H9 (cell line): ENCODE data around the gene SLC6A19. TPM values are rescaled to one million over a fixed set of nuclear protein-coding genes. Genes with fewer than 3 reads are reported as not detected.

Source experiments
- DNase-seq: peaks from one replicate; pipeline ENCODE4 v3.0.0-alpha.2; 2017
- H2AFZ ChIP-seq: one replicate; pipeline ENCODE4 v1.6.1; 2013; ENCODE audit warnings: mild to moderate bottlenecking, low read length, control low read depth, moderate library complexity
- H2AK5ac ChIP-seq: 2 replicates; pipeline ENCODE4 v1.6.1; 2013; ENCODE audit warnings: low read length, control low read depth, mixed read lengths; ENCODE audit not compliant: insufficient read length
- H2BK120ac ChIP-seq: one replicate; pipeline ENCODE4 v1.6.1; 2013; ENCODE audit warnings: low read depth, mild to moderate bottlenecking, low read length, control low read depth, inconsistent platforms; ENCODE audit not compliant: poor library complexity, severe bottlenecking
- H2BK12ac ChIP-seq: 2 replicates; pipeline ENCODE4 v1.6.1; 2013; ENCODE audit warnings: low read length, control low read depth, mixed read lengths, low read depth; ENCODE audit not compliant: insufficient read length
- H2BK15ac ChIP-seq: 2 replicates; pipeline ENCODE4 v1.6.1; 2013; ENCODE audit warnings: low read depth, low read length, control low read depth
- H2BK20ac ChIP-seq: one replicate; pipeline ENCODE4 v1.6.1; 2013; ENCODE audit warnings: low read depth, mild to moderate bottlenecking, low read length, control low read depth, inconsistent platforms; ENCODE audit not compliant: poor library complexity, severe bottlenecking
- H2BK5ac ChIP-seq: 2 replicates; pipeline ENCODE4 v1.6.1; 2013; ENCODE audit warnings: low read length, control low read depth, mixed read lengths; ENCODE audit not compliant: insufficient read length
- H3K14ac ChIP-seq: 2 replicates; pipeline ENCODE4 v1.6.1; 2013; ENCODE audit warnings: low read length, control low read depth; ENCODE audit not compliant: insufficient read depth
- H3K18ac ChIP-seq: 2 replicates; pipeline ENCODE4 v1.6.1; 2013; ENCODE audit warnings: low read depth, mild to moderate bottlenecking, mixed read lengths, low read length, control low read depth; ENCODE audit not compliant: insufficient read length
- H3K23ac ChIP-seq: 2 replicates; pipeline ENCODE4 v1.6.1; 2013; ENCODE audit warnings: low read length, control low read depth, mixed read lengths, low read depth; ENCODE audit not compliant: insufficient read length
- H3K23me2 ChIP-seq: 2 replicates; pipeline ENCODE4 v1.6.1; 2013; ENCODE audit warnings: low read depth, mild to moderate bottlenecking, mixed read lengths, low read length, control low read depth; ENCODE audit not compliant: insufficient read length, poor library complexity, severe bottlenecking
- H3K27ac ChIP-seq: 2 replicates; pipeline ENCODE4 v1.5.1; 2013; ENCODE audit warnings: low read length, control low read depth, mixed read lengths, low read depth; ENCODE audit not compliant: insufficient read length
- H3K27me3 ChIP-seq: 2 replicates; pipeline ENCODE4 v1.6.1; 2013; ENCODE audit warnings: low read length, control low read depth, inconsistent platforms; ENCODE audit not compliant: insufficient read depth
- H3K4ac ChIP-seq: 2 replicates; pipeline ENCODE4 v1.6.1; 2013; ENCODE audit warnings: low read depth, mild to moderate bottlenecking, control low read depth, inconsistent platforms, low read length, moderate library complexity
- H3K4me1 ChIP-seq: 2 replicates; pipeline ENCODE4 v1.6.1; 2013; ENCODE audit warnings: low read length, control low read depth, inconsistent platforms; ENCODE audit not compliant: insufficient read depth
- H3K4me2 ChIP-seq: 2 replicates; pipeline ENCODE4 v1.6.1; 2013; ENCODE audit warnings: low read length, control low read depth, mixed read lengths; ENCODE audit not compliant: insufficient read length, insufficient read depth
- H3K56ac ChIP-seq: 2 replicates; pipeline ENCODE4 v1.6.1; 2013; ENCODE audit warnings: low read depth, mild to moderate bottlenecking, mixed read lengths, low read length, control low read depth; ENCODE audit not compliant: insufficient read length
- H3K79me1 ChIP-seq: 2 replicates; pipeline ENCODE4 v1.6.1; 2013; ENCODE audit warnings: low read depth, mild to moderate bottlenecking, moderate library complexity, low read length, control low read depth, inconsistent platforms; ENCODE audit not compliant: insufficient read depth, poor library complexity, severe bottlenecking
- H3K79me2 ChIP-seq: 2 replicates; pipeline ENCODE4 v1.6.1; 2013; ENCODE audit warnings: low read length, control low read depth, inconsistent platforms; ENCODE audit not compliant: insufficient read depth
- H3K9ac ChIP-seq: 2 replicates; pipeline ENCODE4 v1.6.1; 2013; ENCODE audit warnings: low read length, control low read depth, mixed read lengths; ENCODE audit not compliant: insufficient read length; ENCODE audit errors: extremely low read depth
- H3K9me3 ChIP-seq: one replicate; pipeline ENCODE4 v1.6.1; 2013; ENCODE audit warnings: low read depth, low read length, inconsistent platforms; ENCODE audit not compliant: control insufficient read depth
- H3T11ph ChIP-seq: one replicate; pipeline ENCODE4 v1.6.1; 2013; ENCODE audit warnings: mild to moderate bottlenecking, low read length, control low read depth, inconsistent platforms
- H4K20me1 ChIP-seq: one replicate; pipeline ENCODE4 v1.6.1; 2013; ENCODE audit not compliant: control insufficient read depth, insufficient read length, insufficient read depth
- H4K5ac ChIP-seq: 2 replicates; pipeline ENCODE4 v1.6.1; 2013; ENCODE audit warnings: low read depth, mild to moderate bottlenecking, mixed read lengths, low read length, control low read depth; ENCODE audit not compliant: insufficient read length
- H4K8ac ChIP-seq: replicated peaks from 2 replicates; pipeline ENCODE4 v1.6.1; 2013; ENCODE audit warnings: low read length, control low read depth, mixed read lengths, low read depth; ENCODE audit not compliant: insufficient read length
- H4K91ac ChIP-seq: 2 replicates; pipeline ENCODE4 v1.6.1; 2013; ENCODE audit warnings: low read depth, mild to moderate bottlenecking, moderate library complexity, mixed read lengths, low read length, control low read depth; ENCODE audit not compliant: insufficient read length
- H3K27ac Mint-ChIP-seq, 3 experiments: 2 replicates in 2 of 3; 3 replicates in 1 of 3; pipeline ENCODE4 v1.8.0; 2020 to 2021; ENCODE audit warnings: mixed read lengths in 3 of 3, mild to moderate bottlenecking in 1 of 3, moderate library complexity in 1 of 3
- H3K27me3 Mint-ChIP-seq: 2 replicates; pipeline ENCODE4 v1.8.0; 2021; ENCODE audit warnings: low read depth, mild to moderate bottlenecking, moderate library complexity, mixed read lengths
- H3K36me3 Mint-ChIP-seq, 3 experiments: 2 replicates in 2 of 3; 3 replicates in 1 of 3; pipeline ENCODE4 v1.8.0; 2020 to 2021; ENCODE audit warnings: low read depth in 3 of 3, mixed read lengths in 3 of 3; ENCODE audit not compliant: insufficient read depth in 1 of 3
- H3K4me1 Mint-ChIP-seq, 2 experiments: 2 replicates each; pipeline ENCODE4 v1.8.0; 2020; ENCODE audit warnings: mixed read lengths in 2 of 2
- H3K4me3 Mint-ChIP-seq, 2 experiments: 2 replicates in 1 of 2; 3 replicates in 1 of 2; pipeline ENCODE4 v1.8.0; 2020 to 2021; ENCODE audit warnings: mild to moderate bottlenecking in 2 of 2, mixed read lengths in 2 of 2, moderate library complexity in 1 of 2
- H3K9me3 Mint-ChIP-seq, 2 experiments: 2 replicates in 1 of 2; 3 replicates in 1 of 2; pipeline ENCODE4 v1.8.0; 2020; ENCODE audit warnings: mild to moderate bottlenecking in 2 of 2, mixed read lengths in 2 of 2, moderate library complexity in 1 of 2
- WGBS: extraction: QIAGEN DNeasy Blood & Tissue Kit; methylation state at CpG from one replicate; pipeline ENCODE4 v1.1.7; 2013; ENCODE audit warnings: missing lambda C conversion rate, low lambda C conversion rate, mixed read lengths; ENCODE audit not compliant: insufficient read length; ENCODE audit errors: extremely low coverage; 5-methylcytosine and 5-hydroxymethylcytosine counted together
- total RNA-seq: library from RNA; stranded (reverse); gene quantifications from 2 replicates; pipeline ENCODE4 v1.2.1, GENCODE V29; 2021
- TF ChIP-seq, protein P1 (sequence below): fragments of 200-600 bp; sonication (generic); conservative IDR thresholded peaks from 3 replicates; pipeline ENCODE4 v1.8.0; 2021; ENCODE audit warnings: antibody characterized with exemption, mild to moderate bottlenecking

Gene SLC6A19
- total RNA-seq, 1 experiment from 2014 or later = not detected

- H2BK15ac ChIP-seq = no peak overlapping the region
- H3K9ac ChIP-seq = no peak overlapping the region
- H3K4ac ChIP-seq = no peak overlapping the region
- no peaks in the 10 kb centered on the region for H3K23me2 ChIP-seq
- H3K79me2 ChIP-seq = no peaks in the 10 kb centered on the region
- TF ChIP-seq, protein P1, sequence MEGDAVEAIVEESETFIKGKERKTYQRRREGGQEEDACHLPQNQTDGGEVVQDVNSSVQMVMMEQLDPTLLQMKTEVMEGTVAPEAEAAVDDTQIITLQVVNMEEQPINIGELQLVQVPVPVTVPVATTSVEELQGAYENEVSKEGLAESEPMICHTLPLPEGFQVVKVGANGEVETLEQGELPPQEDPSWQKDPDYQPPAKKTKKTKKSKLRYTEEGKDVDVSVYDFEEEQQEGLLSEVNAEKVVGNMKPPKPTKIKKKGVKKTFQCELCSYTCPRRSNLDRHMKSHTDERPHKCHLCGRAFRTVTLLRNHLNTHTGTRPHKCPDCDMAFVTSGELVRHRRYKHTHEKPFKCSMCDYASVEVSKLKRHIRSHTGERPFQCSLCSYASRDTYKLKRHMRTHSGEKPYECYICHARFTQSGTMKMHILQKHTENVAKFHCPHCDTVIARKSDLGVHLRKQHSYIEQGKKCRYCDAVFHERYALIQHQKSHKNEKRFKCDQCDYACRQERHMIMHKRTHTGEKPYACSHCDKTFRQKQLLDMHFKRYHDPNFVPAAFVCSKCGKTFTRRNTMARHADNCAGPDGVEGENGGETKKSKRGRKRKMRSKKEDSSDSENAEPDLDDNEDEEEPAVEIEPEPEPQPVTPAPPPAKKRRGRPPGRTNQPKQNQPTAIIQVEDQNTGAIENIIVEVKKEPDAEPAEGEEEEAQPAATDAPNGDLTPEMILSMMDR = no peak
- H2BK12ac ChIP-seq = no peak overlapping the region
- H3K56ac ChIP-seq = no peak overlapping the region
- H3K27me3 ChIP-seq = no peaks in the 10 kb centered on the region
- peaks cover 10% of the 10 kb centered on the region for H3K27me3 Mint-ChIP-seq
- H3T11ph ChIP-seq = no peak overlapping the region
- no peak overlapping the region for H3K4me2 ChIP-seq
- H3K27ac ChIP-seq = no peak overlapping the region
- H2BK20ac ChIP-seq = no peak overlapping the region
- no peaks in the 10 kb centered on the region for H3K79me1 ChIP-seq
- no peak overlapping the region for H2BK5ac ChIP-seq
- H4K20me1 ChIP-seq = peaks cover 3% of the 10 kb centered on the region
- no CpG with 5 or more reads among the region's 23 CpGs for WGBS
- no peak overlapping the region for H3K18ac ChIP-seq
- H3K9me3 Mint-ChIP-seq = peaks cover 0 to 6% of the 10 kb centered on the region in 2 experiments; a peak in 3 of 5 replicates
- H3K27ac Mint-ChIP-seq = no peak overlapping the region; a peak in 1 of 7 replicates
- no peaks in the 10 kb centered on the region for H3K9me3 ChIP-seq
- H3K36me3 Mint-ChIP-seq = no peaks in the 10 kb centered on the region
- H2AFZ ChIP-seq = no peak overlapping the region
- H4K91ac ChIP-seq = no peak overlapping the region
- H4K5ac ChIP-seq = no peak overlapping the region
- H3K23ac ChIP-seq = no peak overlapping the region
- H4K8ac ChIP-seq = no peak overlapping the region
- DNase-seq = no peak
- no peak overlapping the region for H3K14ac ChIP-seq
- H2AK5ac ChIP-seq = no peak overlapping the region
- H3K4me1 Mint-ChIP-seq = peaks cover 3 to 6% of the 10 kb centered on the region in 2 experiments; a peak in 2 of 4 replicates
- no peak overlapping the region for H3K4me3 Mint-ChIP-seq
- H2BK120ac ChIP-seq = no peak overlapping the region
- H3K4me1 ChIP-seq = no peaks in the 10 kb centered on the region
Observed at GRCh38 chr5:1215320-1216096, 14.1 kb downstream of the SLC6A19 start.
